Neural cell (in vitro differentiated cells): ENCODE results near the gene FHAD1. TPM values are rescaled to one million over a fixed set of nuclear protein-coding genes. Genes with fewer than 3 reads are reported as not detected.

Source experiments
- H2AFZ ChIP-seq: fragments of 200-600, 300-800 bp; sonication (generic), shearing (Covaris generic); 2 replicates; pipeline ENCODE4 v1.6.0; 2014; ENCODE audit warnings: low read depth, mild to moderate bottlenecking, antibody characterized with exemption, low read length, moderate library complexity
- H3F3A ChIP-seq: fragments of 200-600 bp; shearing (Covaris generic); 2 replicates; pipeline ENCODE4 v1.6.1; 2016; ENCODE audit warnings: mild to moderate bottlenecking, moderate library complexity, mixed read lengths, antibody characterized with exemption, low read length; ENCODE audit not compliant: insufficient read depth, poor library complexity, severe bottlenecking
- H3K27ac ChIP-seq: fragments of 200-600, 300-800 bp; sonication (generic), shearing (Covaris generic); 2 replicates; pipeline ENCODE4 v1.5.1; 2014; ENCODE audit warnings: mild to moderate bottlenecking, low read length, moderate library complexity
- H3K27me3 ChIP-seq: fragments of 300-800, 200-600 bp; sonication (generic), shearing (Covaris generic); 2 replicates; pipeline ENCODE4 v1.6.0; 2014; ENCODE audit warnings: mild to moderate bottlenecking, low read depth, low read length, moderate library complexity; ENCODE audit not compliant: insufficient read depth
- H3K36me3 ChIP-seq: fragments of 300-800, 200-600 bp; sonication (generic), shearing (Covaris generic); 2 replicates; pipeline ENCODE4 v1.5.1; 2014; ENCODE audit warnings: mild to moderate bottlenecking, antibody characterized with exemption, low read length, moderate library complexity; ENCODE audit not compliant: insufficient read depth
- H3K4me2 ChIP-seq: fragments of 300-800, 200-600 bp; sonication (generic), shearing (Covaris generic); 2 replicates; pipeline ENCODE4 v1.6.0; 2014; ENCODE audit warnings: mild to moderate bottlenecking, low read length
- H3K4me3 ChIP-seq: fragments of 300-800, 200-600 bp; sonication (generic), shearing (Covaris generic); 2 replicates; pipeline ENCODE4 v1.5.1; 2014; ENCODE audit warnings: mild to moderate bottlenecking, low read length, moderate library complexity
- H3K79me2 ChIP-seq: fragments of 200-600 bp; shearing (Covaris generic); replicated peaks from 2 replicates; pipeline ENCODE4 v1.6.0; 2014; ENCODE audit warnings: mild to moderate bottlenecking, low read length, moderate library complexity; ENCODE audit not compliant: insufficient read depth
- H3K9ac ChIP-seq: fragments of 300-800, 200-600 bp; sonication (generic), shearing (Covaris generic); 2 replicates; pipeline ENCODE4 v1.6.1; 2016; ENCODE audit warnings: mild to moderate bottlenecking, low read length, mixed read lengths
- H3K9me2 ChIP-seq: fragments of 200-600 bp; shearing (Covaris generic); 2 replicates; pipeline ENCODE4 v1.6.1; 2016; ENCODE audit warnings: mild to moderate bottlenecking, low read length, mixed read lengths; ENCODE audit not compliant: insufficient read depth
- H3K9me3 ChIP-seq: fragments of 200-600, 300-800 bp; sonication (generic), shearing (Covaris generic); 2 replicates; pipeline ENCODE4 v1.6.1; 2016; ENCODE audit warnings: mild to moderate bottlenecking, mixed run types, low read length, moderate library complexity, mixed read lengths
- H4K20me1 ChIP-seq: fragments of 200-600 bp; shearing (Covaris generic); 2 replicates; pipeline ENCODE4 v1.6.1; 2016; ENCODE audit warnings: mild to moderate bottlenecking, mixed run types; ENCODE audit not compliant: insufficient read depth
- EP300 ChIP-seq: fragments of 450-650 bp; conservative IDR thresholded peaks from 2 replicates; pipeline ENCODE4 v1.6.1; 2014; ENCODE audit warnings: antibody characterized with exemption, mild to moderate bottlenecking, moderate library complexity; ENCODE audit not compliant: poor library complexity, severe bottlenecking
- MXI1 ChIP-seq: fragments of 450-650 bp; conservative IDR thresholded peaks from 2 replicates; pipeline ENCODE4 v1.6.1; 2014; ENCODE audit warnings: antibody characterized with exemption, mild to moderate bottlenecking; ENCODE audit not compliant: poor library complexity, severe bottlenecking
- POLR2AphosphoS5 ChIP-seq: IDR thresholded peaks from 2 replicates; pipeline ENCODE4 v1.6.1; 2012
- RAD21 ChIP-seq: fragments of 450-650 bp; conservative IDR thresholded peaks from 2 replicates; pipeline ENCODE4 v1.6.1; 2014; ENCODE audit warnings: antibody characterized with exemption, mild to moderate bottlenecking, moderate library complexity
- TAF1 ChIP-seq: IDR thresholded peaks from 2 replicates; pipeline ENCODE4 v1.6.1; 2012; ENCODE audit warnings: low read depth
- polyA plus RNA-seq: library from polyadenylated mRNA; depleted of rRNA; stranded (reverse); fragments of >200 nt; gene quantifications from 2 replicates; pipeline ENCODE4 v1.2.3, GENCODE V29; 2014
- TF ChIP-seq, protein P1 (sequence below): IDR thresholded peaks from 2 replicates; pipeline ENCODE4 v1.6.1; 2012; ENCODE audit warnings: borderline replicate concordance
- TF ChIP-seq, protein P2 (sequence below): fragments of 450-650 bp; IDR thresholded peaks from 2 replicates; pipeline ENCODE4 v1.5.1; 2014; ENCODE audit warnings: antibody characterized with exemption, mild to moderate bottlenecking, moderate library complexity; ENCODE audit not compliant: poor library complexity, severe bottlenecking

FHAD1 gene
- polyA plus RNA-seq, 1 donor from 2014 or later = 0.46 TPM

DNA sequence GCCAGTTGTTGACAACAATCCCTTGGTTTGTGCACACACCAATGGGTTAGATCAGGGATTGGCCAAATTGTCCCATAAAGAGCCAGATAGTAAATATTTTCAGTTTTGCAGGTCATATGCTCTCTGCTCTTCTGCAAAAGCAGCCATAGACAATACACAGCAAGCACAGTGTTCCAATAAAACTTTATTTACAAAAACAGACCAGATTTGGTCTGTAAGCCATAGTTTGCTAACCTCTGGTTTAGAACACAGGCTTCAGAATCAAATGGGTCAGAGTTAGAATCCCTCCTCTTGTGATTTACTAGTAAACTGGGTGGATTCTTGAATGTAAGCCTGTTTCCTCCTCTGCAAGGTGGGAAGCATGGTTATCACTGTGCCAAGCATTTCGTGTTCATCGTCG, 97.4 kb downstream of the FHAD1 start:
- no peaks in the 10 kb centered on the region for H4K20me1 ChIP-seq
- no peak overlapping the region for H3K4me2 ChIP-seq
- no peaks in the 10 kb centered on the region for H3F3A ChIP-seq
- H3K27ac ChIP-seq = no peak overlapping the region
- no peak overlapping the region for H2AFZ ChIP-seq
- TF ChIP-seq, protein P1, sequence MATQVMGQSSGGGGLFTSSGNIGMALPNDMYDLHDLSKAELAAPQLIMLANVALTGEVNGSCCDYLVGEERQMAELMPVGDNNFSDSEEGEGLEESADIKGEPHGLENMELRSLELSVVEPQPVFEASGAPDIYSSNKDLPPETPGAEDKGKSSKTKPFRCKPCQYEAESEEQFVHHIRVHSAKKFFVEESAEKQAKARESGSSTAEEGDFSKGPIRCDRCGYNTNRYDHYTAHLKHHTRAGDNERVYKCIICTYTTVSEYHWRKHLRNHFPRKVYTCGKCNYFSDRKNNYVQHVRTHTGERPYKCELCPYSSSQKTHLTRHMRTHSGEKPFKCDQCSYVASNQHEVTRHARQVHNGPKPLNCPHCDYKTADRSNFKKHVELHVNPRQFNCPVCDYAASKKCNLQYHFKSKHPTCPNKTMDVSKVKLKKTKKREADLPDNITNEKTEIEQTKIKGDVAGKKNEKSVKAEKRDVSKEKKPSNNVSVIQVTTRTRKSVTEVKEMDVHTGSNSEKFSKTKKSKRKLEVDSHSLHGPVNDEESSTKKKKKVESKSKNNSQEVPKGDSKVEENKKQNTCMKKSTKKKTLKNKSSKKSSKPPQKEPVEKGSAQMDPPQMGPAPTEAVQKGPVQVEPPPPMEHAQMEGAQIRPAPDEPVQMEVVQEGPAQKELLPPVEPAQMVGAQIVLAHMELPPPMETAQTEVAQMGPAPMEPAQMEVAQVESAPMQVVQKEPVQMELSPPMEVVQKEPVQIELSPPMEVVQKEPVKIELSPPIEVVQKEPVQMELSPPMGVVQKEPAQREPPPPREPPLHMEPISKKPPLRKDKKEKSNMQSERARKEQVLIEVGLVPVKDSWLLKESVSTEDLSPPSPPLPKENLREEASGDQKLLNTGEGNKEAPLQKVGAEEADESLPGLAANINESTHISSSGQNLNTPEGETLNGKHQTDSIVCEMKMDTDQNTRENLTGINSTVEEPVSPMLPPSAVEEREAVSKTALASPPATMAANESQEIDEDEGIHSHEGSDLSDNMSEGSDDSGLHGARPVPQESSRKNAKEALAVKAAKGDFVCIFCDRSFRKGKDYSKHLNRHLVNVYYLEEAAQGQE = no peak
- H3K9me2 ChIP-seq = no peaks in the 10 kb centered on the region
- H3K9ac ChIP-seq = no peak overlapping the region
- no peaks in the 10 kb centered on the region for H3K79me2 ChIP-seq
- H3K36me3 ChIP-seq = no peaks in the 10 kb centered on the region
- H3K4me3 ChIP-seq = no peak overlapping the region
- no peaks in the 10 kb centered on the region for H3K27me3 ChIP-seq
- no peaks in the 10 kb centered on the region for H3K9me3 ChIP-seq

DNA sequence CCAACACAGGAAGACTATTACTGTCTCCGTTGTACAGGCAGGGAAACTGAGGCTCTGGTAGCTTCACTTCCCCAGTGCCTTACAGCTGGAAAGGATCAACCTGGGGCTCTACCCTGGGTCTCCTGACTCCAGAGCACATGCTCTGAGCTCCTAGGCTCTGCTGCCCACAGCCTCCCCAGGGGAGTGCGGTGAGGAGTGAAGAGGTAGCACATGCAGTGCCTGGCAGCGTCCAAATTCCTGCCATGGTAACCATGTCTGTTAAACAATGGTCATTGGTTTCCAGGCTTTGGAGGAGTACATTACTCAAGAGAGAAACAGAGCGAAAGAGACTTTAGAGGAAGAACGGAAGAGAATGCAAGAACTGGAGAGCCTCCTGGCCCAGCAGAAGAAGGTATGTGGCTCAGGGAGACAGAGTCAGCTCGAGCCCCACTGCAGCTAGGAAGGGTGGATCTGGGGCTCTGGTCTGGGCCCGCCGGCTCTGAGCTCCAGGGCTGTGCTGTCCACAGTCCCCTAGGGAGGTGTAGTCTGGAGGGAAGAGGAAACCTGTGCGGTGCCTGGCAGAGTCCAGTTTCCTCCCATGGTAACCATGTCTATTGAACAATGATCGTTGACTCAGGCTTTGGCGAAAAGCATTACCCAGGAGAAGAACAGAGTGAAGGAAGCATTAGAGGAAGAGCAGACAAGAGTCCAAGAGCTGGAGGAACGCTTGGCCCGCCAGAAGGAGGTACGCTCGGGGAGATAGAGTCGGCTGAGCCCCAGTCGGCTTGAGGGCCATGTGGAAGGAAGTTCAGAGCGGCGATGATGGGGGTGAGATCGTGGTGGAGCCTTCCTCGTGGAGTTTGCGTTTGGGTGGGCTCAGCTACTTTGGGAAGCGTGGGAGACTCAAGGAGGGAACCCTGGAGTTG, 98.0 kb downstream of the FHAD1 start:
- Histone ChIP-seq H2AFZ (no peak overlapping the region), H3K4me2 (no peak overlapping the region), H3K9ac (no peak overlapping the region), H3K9me3 (no peaks in the 10 kb centered on the region), H3K9me2 (no peaks in the 10 kb centered on the region), H3K27me3 (no peaks in the 10 kb centered on the region), H3K36me3 (no peaks in the 10 kb centered on the region), H4K20me1 (no peaks in the 10 kb centered on the region), H3F3A (no peaks in the 10 kb centered on the region), H3K27ac (no peak overlapping the region), H3K79me2 (no peaks in the 10 kb centered on the region), H3K4me3 (no peak overlapping the region)
- TF ChIP-seq EP300 = no peak
- no peak for TF ChIP-seq MXI1
- TF ChIP-seq POLR2AphosphoS5 = no peak
- TF ChIP-seq, protein P2, sequence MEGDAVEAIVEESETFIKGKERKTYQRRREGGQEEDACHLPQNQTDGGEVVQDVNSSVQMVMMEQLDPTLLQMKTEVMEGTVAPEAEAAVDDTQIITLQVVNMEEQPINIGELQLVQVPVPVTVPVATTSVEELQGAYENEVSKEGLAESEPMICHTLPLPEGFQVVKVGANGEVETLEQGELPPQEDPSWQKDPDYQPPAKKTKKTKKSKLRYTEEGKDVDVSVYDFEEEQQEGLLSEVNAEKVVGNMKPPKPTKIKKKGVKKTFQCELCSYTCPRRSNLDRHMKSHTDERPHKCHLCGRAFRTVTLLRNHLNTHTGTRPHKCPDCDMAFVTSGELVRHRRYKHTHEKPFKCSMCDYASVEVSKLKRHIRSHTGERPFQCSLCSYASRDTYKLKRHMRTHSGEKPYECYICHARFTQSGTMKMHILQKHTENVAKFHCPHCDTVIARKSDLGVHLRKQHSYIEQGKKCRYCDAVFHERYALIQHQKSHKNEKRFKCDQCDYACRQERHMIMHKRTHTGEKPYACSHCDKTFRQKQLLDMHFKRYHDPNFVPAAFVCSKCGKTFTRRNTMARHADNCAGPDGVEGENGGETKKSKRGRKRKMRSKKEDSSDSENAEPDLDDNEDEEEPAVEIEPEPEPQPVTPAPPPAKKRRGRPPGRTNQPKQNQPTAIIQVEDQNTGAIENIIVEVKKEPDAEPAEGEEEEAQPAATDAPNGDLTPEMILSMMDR = no peak
- TF ChIP-seq, protein P1 = no peak
- TF ChIP-seq RAD21 = no peak
- no peak for TF ChIP-seq TAF1
